ENCODE results near the gene CAMSAP1.

DNA sequence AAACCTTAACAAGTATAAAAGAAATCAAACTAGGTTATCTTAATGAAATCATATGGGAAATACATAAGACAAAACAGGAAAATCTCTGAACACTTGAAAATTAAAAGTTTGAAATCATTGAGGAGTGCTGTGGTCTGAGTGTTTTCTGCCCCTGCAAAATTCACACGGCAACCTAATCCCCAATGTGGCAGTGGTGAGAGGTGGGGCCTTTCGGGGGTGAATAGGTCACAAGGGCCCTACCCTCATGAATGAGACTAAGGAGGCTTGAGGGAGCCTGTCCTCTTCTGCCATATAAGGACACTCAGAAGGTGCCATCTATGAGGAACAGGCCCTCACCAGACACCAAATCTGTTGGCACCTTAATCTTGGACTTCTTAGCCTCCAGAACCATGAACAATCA is 10.7 kb downstream of the CAMSAP1 start:
- no peak for TF ChIP-seq OTX1 (CRISPR knock-in tag; IDR thresholded peaks at IDR 0.05)
- TF ChIP-seq ELF4 (CRISPR knock-in tag; IDR thresholded peaks at IDR 0.05), result no peak
- TF ChIP-seq, protein P1, sequence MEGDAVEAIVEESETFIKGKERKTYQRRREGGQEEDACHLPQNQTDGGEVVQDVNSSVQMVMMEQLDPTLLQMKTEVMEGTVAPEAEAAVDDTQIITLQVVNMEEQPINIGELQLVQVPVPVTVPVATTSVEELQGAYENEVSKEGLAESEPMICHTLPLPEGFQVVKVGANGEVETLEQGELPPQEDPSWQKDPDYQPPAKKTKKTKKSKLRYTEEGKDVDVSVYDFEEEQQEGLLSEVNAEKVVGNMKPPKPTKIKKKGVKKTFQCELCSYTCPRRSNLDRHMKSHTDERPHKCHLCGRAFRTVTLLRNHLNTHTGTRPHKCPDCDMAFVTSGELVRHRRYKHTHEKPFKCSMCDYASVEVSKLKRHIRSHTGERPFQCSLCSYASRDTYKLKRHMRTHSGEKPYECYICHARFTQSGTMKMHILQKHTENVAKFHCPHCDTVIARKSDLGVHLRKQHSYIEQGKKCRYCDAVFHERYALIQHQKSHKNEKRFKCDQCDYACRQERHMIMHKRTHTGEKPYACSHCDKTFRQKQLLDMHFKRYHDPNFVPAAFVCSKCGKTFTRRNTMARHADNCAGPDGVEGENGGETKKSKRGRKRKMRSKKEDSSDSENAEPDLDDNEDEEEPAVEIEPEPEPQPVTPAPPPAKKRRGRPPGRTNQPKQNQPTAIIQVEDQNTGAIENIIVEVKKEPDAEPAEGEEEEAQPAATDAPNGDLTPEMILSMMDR (IDR thresholded peaks at IDR 0.05 in 2 of 3, conservative IDR thresholded peaks at IDR 0.05 in 1 of 3; ENCODE audit: insufficient read depth in 2 of 3, low read depth in 1 of 3, low read length in 3 of 3), result no peak
- TF ChIP-seq, protein P2, sequence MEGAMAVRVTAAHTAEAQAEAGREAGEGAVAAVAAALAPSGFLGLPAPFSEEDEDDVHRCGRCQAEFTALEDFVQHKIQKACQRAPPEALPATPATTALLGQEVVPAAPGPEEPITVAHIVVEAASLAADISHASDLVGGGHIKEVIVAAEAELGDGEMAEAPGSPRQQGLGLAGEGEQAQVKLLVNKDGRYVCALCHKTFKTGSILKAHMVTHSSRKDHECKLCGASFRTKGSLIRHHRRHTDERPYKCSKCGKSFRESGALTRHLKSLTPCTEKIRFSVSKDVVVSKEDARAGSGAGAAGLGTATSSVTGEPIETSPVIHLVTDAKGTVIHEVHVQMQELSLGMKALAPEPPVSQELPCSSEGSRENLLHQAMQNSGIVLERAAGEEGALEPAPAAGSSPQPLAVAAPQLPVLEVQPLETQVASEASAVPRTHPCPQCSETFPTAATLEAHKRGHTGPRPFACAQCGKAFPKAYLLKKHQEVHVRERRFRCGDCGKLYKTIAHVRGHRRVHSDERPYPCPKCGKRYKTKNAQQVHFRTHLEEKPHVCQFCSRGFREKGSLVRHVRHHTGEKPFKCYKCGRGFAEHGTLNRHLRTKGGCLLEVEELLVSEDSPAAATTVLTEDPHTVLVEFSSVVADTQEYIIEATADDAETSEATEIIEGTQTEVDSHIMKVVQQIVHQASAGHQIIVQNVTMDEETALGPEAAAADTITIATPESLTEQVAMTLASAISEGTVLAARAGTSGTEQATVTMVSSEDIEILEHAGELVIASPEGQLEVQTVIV (CRISPR knock-in tag; IDR thresholded peaks at IDR 0.05; ENCODE audit: borderline replicate concordance), result no peak
